CD4-positive, alpha-beta T cell treated with Interleukin-1 beta for 1 hour (primary cell): Measurements from ENCODE around the gene MAML1.
"Not testable (repeated sequence)": the region's sequence is repeated elsewhere in the genome, so short reads cannot be mapped to it uniquely, and the experiment has no call there.

Experiments used
- DNase-seq, 2 donors: peaks; one replicate each; pipeline ENCODE4 v3.0.0-alpha.2; 2020 to 2022

MAML1 gene

DNA sequence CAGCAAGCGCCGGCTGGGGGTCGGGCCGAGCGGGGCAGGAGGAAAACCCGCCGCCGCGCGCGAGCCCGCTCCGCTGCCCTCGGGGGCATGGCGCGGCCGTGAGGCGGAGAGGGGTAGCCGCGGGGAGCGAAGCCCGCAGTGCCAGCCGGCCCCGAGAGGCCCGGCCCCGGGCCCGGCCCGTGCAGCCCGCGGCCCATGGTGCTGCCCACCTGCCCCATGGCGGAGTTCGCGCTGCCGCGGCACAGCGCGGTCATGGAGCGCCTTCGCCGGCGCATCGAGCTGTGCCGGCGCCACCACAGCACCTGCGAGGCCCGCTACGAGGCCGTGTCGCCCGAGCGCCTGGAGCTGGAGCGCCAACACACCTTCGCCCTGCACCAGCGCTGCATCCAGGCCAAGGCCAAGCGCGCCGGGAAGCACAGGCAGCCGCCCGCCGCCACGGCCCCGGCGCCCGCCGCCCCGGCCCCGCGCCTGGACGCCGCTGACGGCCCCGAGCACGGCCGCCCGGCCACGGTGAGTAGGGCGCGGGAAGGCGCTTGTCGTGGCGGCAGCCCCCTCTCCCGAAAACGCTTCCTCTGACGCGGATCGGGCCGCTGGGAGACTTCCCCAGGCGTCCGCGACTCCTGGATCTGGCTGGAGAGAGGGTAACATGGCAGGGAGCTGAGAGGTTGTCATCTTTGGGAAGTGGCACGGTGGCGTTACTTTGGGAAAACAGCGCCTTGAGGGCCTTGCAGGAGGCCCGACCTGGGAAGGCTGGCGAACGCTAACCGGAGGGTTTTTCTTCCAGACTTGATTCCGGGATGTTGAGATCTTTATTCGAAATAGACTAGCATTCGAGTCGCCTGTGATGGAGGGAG, 523 bp downstream of the MAML1 start:
- DNase-seq: peak; percentile 30 to 38

DNA sequence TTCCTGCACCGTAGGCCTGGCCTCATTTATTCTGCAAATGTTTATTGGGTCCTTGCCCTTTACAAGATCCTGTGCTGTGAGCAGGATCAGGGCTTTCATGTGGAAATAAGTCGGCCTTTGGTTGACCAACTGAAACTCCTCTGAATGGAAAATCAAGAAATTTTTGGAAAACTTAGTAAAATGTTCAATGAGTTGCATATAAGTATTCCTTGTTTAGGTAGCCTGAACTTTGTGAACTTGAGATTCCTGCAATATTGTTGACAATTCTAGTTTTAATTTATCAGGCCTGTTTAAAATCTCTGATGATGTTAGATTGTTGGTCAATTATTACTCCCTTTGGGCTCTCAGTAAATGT, 1.1 kb downstream of the MAML1 start:
- DNase-seq: no peak

GRCh38 chr5:179734536-179735164, 2.0 kb downstream of the MAML1 start:
- DNase-seq: no peak

DNA sequence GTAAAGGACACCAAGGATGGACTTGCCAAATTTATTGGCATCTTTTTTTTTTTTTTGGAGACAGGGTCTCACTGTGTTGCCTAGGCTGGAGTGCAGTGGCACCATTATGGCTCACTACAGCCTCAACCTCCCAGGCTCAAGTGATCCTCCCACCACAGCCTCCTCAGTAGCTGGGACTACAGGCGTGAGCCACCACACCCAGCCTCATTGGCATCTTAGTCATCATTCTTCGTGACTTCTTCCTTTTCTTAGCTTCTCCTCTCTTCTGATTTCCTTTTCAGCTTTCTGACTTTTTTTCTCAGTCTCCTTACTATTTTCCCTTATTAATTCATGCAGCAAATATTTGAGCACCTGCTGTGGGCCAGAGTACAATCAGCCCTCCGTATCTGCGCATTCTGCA, 6.1 kb downstream of the MAML1 start:
- no peak for DNase-seq

GRCh38 chr5:179744106-179744505, 11.5 kb downstream of the MAML1 start:
- not testable (repeated sequence) for DNase-seq

- no peak for DNase-seq
Measured at GRCh38 chr5:179746872-179747271, 14.2 kb downstream of the MAML1 start.

- DNase-seq: no peak
Measured at GRCh38 chr5:179747811-179748210, 15.2 kb downstream of the MAML1 start.

GRCh38 chr5:179749857-179750508, 17.4 kb downstream of the MAML1 start:
- DNase-seq: no peak

- no peak for DNase-seq
Measured at GRCh38 chr5:179753971-179754370, 21.3 kb downstream of the MAML1 start.

GRCh38 chr5:179755022-179755421, 22.4 kb downstream of the MAML1 start:
- DNase-seq: no peak

GRCh38 chr5:179758955-179759354, 26.3 kb downstream of the MAML1 start:
- DNase-seq: no peak

- no peak for DNase-seq
Measured at GRCh38 chr5:179759581-179760551, 27.2 kb downstream of the MAML1 start.

- peak; percentile 27 to 35 for DNase-seq
Measured at GRCh38 chr5:179762079-179762780, 29.6 kb downstream of the MAML1 start.

GRCh38 chr5:179762781-179763176, 30.2 kb downstream of the MAML1 start:
- DNase-seq: no peak

DNA sequence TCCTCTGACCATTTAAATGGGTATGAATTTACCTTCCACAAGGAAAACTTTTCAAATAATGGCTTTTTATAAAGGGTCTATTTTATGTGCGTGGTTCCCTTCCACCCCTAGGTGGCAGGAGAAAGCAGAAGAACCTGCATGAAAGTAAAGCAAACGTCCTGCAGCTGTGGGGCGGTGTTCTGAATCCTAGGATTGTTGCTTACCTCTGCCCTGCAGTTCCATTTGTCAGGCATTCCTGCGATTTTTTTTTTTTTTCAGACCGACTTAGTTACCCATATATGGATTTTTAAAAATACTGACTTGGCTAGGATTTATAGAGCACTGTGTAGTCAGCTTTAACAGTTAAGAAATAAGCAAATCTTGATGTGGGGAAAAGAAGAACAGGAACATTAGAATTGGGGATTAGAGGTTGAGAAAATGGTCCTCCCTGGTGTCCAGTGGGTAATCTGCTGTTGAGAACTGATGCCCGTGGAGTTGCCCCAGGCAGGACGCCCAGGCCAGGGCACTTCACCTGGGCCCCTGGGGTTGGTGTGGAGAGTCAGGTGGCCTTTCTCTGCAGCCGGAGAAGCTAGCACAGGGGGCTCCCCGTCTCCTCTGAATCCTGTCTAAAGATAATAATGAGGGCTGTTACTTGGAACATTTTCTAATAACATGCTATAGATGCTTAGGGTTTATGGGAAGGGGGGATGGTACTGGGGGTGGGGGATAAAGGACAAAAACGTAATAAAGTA, 30.8 kb downstream of the MAML1 start:
- peak; percentile 59 to 68 for DNase-seq

DNA sequence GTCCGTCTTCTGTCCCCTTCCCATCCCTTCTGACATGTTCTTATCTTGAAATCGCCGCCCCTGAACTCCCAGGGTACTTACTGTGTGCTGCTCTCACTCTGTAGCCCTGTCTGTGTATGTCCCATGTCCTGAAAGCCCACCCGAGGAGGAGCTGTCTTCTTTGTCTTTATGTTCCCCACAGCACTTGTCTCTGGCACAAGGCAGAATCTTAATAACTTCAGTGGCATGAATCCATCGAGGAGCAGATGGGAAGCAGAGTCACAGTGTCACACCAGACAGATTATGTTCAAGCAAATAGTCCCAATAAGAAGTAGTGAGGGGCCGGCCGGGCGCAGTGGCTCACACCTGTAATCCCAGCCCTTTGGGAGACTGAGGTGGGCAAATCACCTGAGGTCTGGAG, 31.4 kb downstream of the MAML1 start:
- DNase-seq: no peak

GRCh38 chr5:179765400-179765799, 32.8 kb downstream of the MAML1 start:
- DNase-seq: peak in 1 of 2 donors; percentile 29

GRCh38 chr5:179766021-179766725, 33.6 kb downstream of the MAML1 start:
- peak in 1 of 2 donors; percentile 11 for DNase-seq

DNA sequence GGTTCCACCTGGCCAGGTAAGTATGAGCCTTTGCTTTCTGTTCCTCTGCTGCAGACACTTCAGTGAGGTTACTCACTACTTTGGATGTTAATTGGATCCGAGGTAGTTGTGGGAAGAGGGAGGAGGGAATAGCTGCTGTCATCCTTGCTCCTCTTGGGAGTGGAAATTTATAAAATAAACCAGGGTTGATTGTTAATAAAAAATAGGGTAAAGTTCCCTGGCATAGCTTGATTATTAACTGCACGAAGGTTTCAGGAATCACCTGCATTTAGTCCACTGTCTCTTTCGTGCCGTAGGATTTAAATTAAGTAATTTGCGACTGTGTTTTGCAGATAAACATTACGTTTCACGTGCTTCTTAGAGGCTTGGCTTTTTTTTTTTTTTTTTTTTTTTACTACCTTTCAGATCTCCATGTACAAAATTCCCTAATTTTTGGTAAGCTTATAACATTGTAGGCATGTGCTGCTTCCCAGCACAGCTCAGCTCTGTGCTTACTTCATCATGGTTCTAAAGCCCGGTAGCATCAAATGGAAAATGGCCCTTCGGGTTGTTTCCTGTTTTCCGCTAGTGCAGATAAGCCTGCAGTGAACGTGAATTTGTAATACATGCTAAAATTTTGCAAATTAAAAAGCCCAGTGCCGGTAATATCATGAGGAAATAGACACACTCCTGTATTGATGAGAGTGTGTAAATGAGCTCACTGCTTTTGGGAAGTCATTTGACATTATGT, 34.3 kb downstream of the MAML1 start:
- DNase-seq: no peak
